Activated CD4-positive, alpha-beta T cell treated with anti-CD3 and anti-CD28 coated beads, Interleukin-2, Interleukin-4, amounts not matched to agents 100 ng/mL and 50 ng/mL, durations not matched to agents 16 hours and 8 hours (primary cell): ENCODE results near the gene SPESP1.
"Not testable (repeated sequence)": the region's sequence is repeated elsewhere in the genome, so short reads cannot be mapped to it uniquely, and the experiment has no call there.

Source experiments
- DNase-seq: peaks from one replicate; pipeline ENCODE4 v3.0.0-alpha.2; 2020; ENCODE audit warnings: low spot score

Gene SPESP1

GRCh38 chr15:68963719-68964118 lies 33.4 kb downstream of the SPESP1 start:
- not testable (repeated sequence) for DNase-seq

- DNase-seq = no peak
Observed at GRCh38 chr15:68966996-68967395, 36.7 kb downstream of the SPESP1 start.

DNA sequence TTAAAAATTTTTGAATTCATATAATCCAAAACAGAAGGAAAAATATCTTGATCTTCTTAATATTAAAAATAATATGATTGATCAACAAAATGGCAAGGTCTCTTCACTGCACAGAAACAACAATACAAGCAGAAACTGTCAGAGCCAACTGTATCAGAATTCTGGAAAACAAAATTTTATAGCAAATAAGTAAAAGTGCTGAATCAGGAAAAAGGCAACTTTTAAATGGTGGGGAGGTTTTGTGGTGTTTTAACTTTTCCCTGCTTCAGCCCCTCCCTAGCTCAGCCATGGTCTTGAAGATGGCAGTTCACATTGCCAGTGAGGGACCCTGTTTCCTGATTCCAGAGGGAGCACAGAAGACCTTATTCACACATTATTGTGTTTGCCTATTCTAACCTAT lies 37.6 kb downstream of the SPESP1 start:
- DNase-seq = no peak

DNA sequence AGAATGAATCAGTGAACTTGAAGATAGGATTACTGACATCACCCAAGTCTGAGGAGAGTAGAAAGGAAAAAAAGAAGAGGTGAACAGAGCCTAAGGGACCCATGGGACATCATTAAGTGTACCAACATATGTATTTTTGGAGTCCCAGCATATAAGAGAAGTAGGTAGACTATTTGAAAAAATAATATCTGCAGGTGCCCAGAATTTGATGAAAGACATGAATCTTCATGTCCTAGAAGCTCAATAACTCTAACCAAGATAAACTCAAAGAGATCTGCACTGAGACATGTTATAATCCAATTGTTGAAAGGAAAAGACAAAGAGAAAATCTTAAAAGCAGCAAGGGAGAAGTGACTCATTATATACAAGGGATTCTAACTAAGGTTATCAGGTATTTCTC lies 39.0 kb downstream of the SPESP1 start:
- DNase-seq = no peak

- DNase-seq = no peak
Observed at GRCh38 chr15:68972201-68973065, 42.1 kb downstream of the SPESP1 start.

DNA sequence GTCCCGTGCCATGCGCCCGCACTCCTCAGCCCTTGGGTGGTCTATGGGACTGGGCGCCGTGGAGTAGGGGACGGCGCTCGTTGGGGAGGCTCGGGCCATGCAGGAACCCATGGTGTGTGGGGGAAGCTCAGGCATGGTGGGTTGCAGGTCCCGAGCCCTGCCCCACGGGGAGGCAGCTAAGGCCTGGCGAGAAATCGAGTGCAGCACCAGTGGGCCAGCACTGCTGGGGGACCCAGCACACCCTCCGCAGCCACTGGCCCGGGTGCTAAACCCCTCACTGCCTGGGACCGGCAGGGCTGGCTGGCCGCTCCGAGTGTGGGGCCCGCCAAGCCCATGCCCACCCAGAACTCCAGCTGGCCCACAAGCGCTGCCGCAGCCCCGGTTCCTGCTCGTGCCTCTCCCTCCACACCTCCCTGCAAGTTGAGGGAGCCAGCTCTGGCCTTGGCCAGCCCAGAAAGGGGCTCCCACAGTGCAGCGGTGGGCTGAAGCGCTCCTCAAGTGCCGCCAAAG lies 45.4 kb downstream of the SPESP1 start:
- DNase-seq = not testable (repeated sequence)

- not testable (repeated sequence) for DNase-seq
Observed at GRCh38 chr15:68977426-68977825, 47.1 kb downstream of the SPESP1 start.

GRCh38 chr15:68979006-68979405 lies 48.7 kb downstream of the SPESP1 start:
- no peak for DNase-seq

- no peak for DNase-seq
Observed at GRCh38 chr15:68979816-68980215, 49.5 kb downstream of the SPESP1 start.

- DNase-seq = no peak
Observed at GRCh38 chr15:68980786-68981185, 50.5 kb downstream of the SPESP1 start.

GRCh38 chr15:68981941-68982340 lies 51.6 kb downstream of the SPESP1 start:
- DNase-seq = no peak

DNA sequence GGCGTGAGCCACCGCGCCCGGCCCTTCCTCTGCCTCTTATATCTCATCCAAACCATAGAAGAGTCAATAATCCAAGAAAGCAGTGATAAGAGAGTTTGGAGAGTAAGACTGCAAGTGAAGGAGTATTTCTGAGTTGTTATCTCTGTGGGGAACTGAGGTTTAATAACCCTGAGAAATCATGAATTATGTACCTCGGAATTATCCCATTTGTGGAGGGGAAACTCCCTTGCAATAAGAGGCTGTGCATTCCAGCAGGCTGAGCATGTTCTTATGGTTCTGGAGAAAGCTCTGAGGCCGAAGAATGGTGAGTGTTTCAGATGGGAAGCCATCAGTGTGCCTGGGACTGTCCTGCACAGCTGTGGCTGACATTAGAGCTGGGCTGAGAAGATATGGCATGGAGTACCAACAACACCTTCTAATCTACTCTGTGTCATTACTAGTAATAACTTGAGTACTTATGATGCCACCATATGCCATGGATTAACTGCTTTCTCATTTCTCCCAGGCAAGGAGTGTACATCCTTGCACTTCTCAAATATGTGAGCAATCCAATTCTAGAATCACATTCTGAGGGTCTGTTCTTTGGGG lies 52.7 kb downstream of the SPESP1 start:
- DNase-seq = no peak

DNA sequence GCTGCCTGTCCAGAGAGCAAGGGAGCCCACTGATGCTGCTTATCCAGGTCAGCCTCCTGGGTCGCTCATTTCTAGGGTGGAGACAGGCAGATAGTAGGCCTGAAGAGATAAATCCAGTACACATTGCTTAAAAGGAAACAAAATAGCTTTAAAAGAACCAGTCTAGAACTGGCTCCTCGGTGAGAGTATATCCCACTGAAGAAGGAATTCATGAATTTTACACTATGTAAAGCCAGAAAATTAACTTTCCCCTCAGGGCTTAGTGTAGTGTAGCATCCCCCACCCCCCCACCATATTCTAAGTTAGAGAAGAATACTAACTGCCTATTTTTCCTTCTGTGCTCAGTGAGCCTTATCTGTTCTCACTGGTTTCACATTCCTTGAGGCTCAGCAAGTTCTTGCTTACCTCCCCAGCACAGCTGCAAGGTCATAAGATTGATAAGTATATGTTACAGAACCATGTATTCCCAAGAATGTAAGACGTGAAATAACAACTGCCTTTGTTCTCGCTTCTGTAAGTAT lies 53.7 kb downstream of the SPESP1 start:
- no peak for DNase-seq

GRCh38 chr15:68984586-68984985 lies 54.3 kb downstream of the SPESP1 start:
- no peak for DNase-seq

- no peak for DNase-seq
Observed at GRCh38 chr15:68985361-68985891, 55.1 kb downstream of the SPESP1 start.

DNA sequence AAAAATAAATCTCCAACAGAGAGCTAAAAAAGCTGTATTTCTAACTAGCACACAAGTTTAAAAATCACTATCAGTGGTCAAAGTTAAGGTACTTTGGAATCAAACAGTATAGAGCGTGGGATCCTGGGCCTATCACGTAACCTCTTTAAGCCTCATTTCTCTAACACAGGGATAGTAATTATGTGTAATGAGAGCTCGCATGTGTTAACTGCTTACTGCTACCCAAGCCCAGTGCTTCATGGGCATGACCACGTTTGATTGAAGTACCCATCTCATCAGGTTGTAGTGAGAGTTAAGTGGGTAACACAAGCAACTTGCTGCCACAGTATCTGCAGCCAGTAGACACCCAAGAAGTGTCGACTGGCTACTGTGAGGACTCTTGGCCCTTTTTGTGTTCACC lies 56.0 kb downstream of the SPESP1 start:
- DNase-seq = no peak

GRCh38 chr15:68987120-68987519 lies 56.8 kb downstream of the SPESP1 start:
- DNase-seq = no peak

- no peak for DNase-seq
Observed at GRCh38 chr15:68987676-68988075, 57.4 kb downstream of the SPESP1 start.

DNA sequence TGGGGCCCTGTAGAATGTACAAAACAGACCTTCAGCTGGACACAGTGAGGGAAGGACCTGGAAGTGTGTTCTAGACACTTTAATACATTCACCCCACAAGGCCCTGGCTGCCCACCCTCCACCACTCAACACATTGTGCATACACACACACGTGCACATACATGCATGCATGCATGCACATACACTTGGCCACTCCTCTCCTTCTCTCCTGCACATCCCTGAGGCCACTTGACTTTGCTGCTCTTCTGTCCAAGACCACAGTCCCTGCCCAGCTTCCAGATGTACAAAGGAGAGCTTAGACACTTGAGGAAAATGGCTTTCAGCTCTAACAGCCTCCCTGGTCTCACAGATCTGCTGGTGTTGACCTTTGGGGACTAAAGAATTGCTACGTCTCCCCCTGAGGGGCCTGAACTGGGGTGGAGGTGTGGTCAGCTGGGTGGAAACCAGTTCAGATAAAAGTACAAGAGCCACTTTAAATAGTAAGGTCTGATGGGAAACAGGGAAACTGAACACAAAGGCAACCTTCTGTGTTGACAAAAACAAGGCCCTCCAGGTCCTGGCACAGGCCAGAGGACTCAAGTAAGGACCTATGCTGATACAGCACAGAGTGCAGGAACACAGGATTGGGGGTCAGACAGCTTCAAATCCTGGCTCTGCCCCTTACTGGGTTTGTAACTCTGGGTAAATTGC lies 59.4 kb downstream of the SPESP1 start:
- no peak for DNase-seq

DNA sequence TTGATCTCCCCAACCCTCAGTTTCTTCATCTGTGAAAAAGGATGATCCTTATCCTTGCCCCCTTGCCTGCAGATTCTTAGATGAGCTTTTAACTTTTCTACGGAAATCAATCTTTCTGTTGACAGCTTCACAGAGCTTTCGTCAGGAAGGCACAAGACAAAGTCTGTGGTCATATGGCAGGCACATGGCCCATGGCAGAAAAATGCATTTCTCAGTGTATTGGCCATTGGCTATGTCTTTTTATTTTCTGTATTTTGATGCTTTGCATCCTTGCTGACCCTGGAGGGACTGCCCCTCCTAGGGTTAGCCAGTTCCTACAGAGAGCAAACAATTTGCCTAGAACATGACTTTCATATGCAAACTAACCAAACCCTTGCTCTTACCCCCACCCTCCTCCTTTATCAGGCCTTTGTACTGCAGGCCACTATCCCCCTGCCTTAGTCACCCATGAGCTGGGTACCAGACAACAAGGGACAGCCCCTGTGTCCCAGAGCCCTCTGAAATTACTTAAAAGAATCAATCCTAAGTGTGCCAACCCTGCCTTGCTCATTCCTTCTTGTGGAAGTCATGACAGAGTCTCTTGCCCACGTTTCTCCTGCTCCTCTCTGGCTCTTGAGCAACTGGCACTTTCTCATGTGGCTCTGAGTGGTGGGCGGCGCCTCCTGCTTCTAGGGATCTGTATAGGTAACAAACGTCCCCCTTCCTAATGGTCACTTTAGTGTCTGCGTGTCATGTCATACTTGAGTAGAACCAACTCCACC lies 60.1 kb downstream of the SPESP1 start:
- DNase-seq = no peak

DNA sequence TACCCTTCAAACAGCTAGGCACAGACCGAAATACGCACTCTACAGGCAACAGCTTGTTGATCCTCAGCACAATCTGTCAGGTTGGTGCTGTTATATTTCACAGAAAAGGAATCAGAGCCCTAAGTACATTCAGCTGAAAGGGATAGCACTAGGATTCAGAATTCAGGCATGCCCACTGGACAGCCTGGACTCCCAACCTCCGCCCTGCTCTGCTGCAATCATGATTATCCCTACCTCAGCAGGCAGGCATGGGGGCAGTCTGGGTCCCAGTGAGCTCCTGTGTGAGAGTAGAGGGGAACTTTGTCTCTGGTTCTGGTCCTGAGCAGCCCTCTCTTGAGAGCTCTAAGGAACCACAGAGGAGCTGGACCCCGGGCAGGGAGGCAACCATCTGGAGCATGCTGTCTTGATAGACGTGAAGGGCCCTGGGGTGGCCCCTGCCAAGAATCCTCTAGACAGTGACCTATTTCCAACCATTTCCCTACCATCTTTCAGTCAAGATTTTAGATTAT lies 60.7 kb downstream of the SPESP1 start:
- no peak for DNase-seq
